Natural killer cell (primary cell): ENCODE results near the gene PPARG. TPM values are rescaled to one million over a fixed set of nuclear protein-coding genes. Genes with fewer than 3 reads are reported as not detected.

Experiments used
- ATAC-seq, 3 donors: fragments of 150-1000 bp in 2 of 3; fragments of 200-7000 bp in 1 of 3; cut with Tn5 transposase; 1 replicate in 1 of 3; 2 replicates in 2 of 3; pipeline ENCODE4 v1.10.0; 2021; ENCODE audit warnings: mild to moderate bottlenecking in 2 of 3, moderate library complexity in 2 of 3
- DNase-seq, 2 donors: peaks; one replicate each; pipeline versions ENCODE4 v3.0.0 to v3.0.0-alpha.2; 2013 to 2021; ENCODE audit warnings: mixed read lengths in 1 of 2
- H3K27ac ChIP-seq: one replicate; pipeline ENCODE4 v1.5.1; 2013; ENCODE audit warnings: mild to moderate bottlenecking, low read length
- H3K27me3 ChIP-seq: one replicate; pipeline ENCODE4 v1.6.1; 2013; ENCODE audit warnings: low read length; ENCODE audit not compliant: control insufficient read depth, insufficient read depth
- H3K36me3 ChIP-seq: one replicate; pipeline ENCODE4 v1.6.1; 2013; ENCODE audit warnings: low read length; ENCODE audit not compliant: control insufficient read depth, insufficient read depth
- H3K4me1 ChIP-seq: one replicate; pipeline ENCODE4 v1.6.1; 2013; ENCODE audit warnings: low read length; ENCODE audit not compliant: control insufficient read depth, insufficient read depth
- H3K4me3 ChIP-seq: one replicate; pipeline ENCODE4 v1.5.1; 2013; ENCODE audit warnings: low read length
- H3K9me3 ChIP-seq: one replicate; pipeline ENCODE4 v1.6.1; 2013; ENCODE audit warnings: low read length; ENCODE audit not compliant: control insufficient read depth, insufficient read depth
- H3K27ac Mint-ChIP-seq, 2 donors: one replicate each; pipeline ENCODE4 v1.8.0; 2022; ENCODE audit warnings: mild to moderate bottlenecking in 2 of 2, mixed read lengths in 2 of 2, moderate library complexity in 1 of 2
- H3K27me3 Mint-ChIP-seq, 2 donors: one replicate each; pipeline ENCODE4 v1.8.0; 2022; ENCODE audit warnings: low read depth in 2 of 2, mixed read lengths in 2 of 2
- H3K36me3 Mint-ChIP-seq: one replicate; pipeline ENCODE4 v1.8.0; 2022; ENCODE audit warnings: mixed read lengths
- H3K4me1 Mint-ChIP-seq, 2 donors: one replicate each; pipeline ENCODE4 v1.8.0; 2022; ENCODE audit warnings: mixed read lengths in 2 of 2
- H3K4me3 Mint-ChIP-seq: one replicate; pipeline ENCODE4 v1.8.0; 2022; ENCODE audit warnings: mild to moderate bottlenecking, moderate library complexity, mixed read lengths
- H3K9me3 Mint-ChIP-seq, 2 donors: one replicate each; pipeline ENCODE4 v1.8.0; 2022; ENCODE audit warnings: mixed read lengths in 2 of 2
- WGBS: methylation state at CpG from one replicate; pipeline ENCODE4 v1.1.7; 2013; ENCODE audit warnings: missing lambda C conversion rate; ENCODE audit not compliant: insufficient coverage; 5-methylcytosine and 5-hydroxymethylcytosine counted together
- intact Hi-C: fragments of 100-400 bp; cut with micrococcal nuclease; formaldehyde crosslinking; loops from one replicate; pipeline ENCODE4 v1.14.2; 2022
- total RNA-seq, 4 donors: library from RNA; stranded (reverse); fragments of 120-200 nt in 1 of 4; gene quantifications; one replicate each; pipeline versions ENCODE4 v1.2.3 to v1.2.4, GENCODE V29; 2013 to 2022
- TF ChIP-seq, protein P1 (sequence below): fragments of 200-600 bp; IDR thresholded peaks from one replicate; pipeline ENCODE4 v1.8.0; 2022; ENCODE audit warnings: antibody characterized with exemption

PPARG gene
- total RNA-seq, 3 donors from 2014 or later (not counting 1 experiment from before 2014, with no cell fraction given): 0.21 TPM; not detected in 2

GRCh38 chr3:12479919-12480427, 191.1 kb downstream of the PPARG start:
- Mint-ChIP-seq H3K9me3 (no peaks in the 10 kb centered on the region), H3K36me3 (no peaks in the 10 kb centered on the region), H3K27ac (no peak overlapping the region), H3K27me3 (no peaks in the 10 kb centered on the region), H3K4me3 (no peak overlapping the region), H3K4me1 (peaks cover 21 to 25% of the 10 kb centered on the region in 2 donors)
- H3K4me1 ChIP-seq: peaks cover 14% of the 10 kb centered on the region
- H3K4me3 ChIP-seq: no peak overlapping the region
- peak in 1 of 2 donors; percentile 75 for DNase-seq
- ATAC-seq: peak; percentile 24 to 34 (median 28)
- H3K27ac ChIP-seq: no peak overlapping the region
- no peaks in the 10 kb centered on the region for H3K9me3 ChIP-seq
- no peaks in the 10 kb centered on the region for H3K27me3 ChIP-seq
- WGBS: 29% methylated on average over 9 of the region's 9 CpGs
- intact Hi-C loops: no loop called here
- no peaks in the 10 kb centered on the region for H3K36me3 ChIP-seq
- TF ChIP-seq, protein P1, sequence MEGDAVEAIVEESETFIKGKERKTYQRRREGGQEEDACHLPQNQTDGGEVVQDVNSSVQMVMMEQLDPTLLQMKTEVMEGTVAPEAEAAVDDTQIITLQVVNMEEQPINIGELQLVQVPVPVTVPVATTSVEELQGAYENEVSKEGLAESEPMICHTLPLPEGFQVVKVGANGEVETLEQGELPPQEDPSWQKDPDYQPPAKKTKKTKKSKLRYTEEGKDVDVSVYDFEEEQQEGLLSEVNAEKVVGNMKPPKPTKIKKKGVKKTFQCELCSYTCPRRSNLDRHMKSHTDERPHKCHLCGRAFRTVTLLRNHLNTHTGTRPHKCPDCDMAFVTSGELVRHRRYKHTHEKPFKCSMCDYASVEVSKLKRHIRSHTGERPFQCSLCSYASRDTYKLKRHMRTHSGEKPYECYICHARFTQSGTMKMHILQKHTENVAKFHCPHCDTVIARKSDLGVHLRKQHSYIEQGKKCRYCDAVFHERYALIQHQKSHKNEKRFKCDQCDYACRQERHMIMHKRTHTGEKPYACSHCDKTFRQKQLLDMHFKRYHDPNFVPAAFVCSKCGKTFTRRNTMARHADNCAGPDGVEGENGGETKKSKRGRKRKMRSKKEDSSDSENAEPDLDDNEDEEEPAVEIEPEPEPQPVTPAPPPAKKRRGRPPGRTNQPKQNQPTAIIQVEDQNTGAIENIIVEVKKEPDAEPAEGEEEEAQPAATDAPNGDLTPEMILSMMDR: peak; percentile 76

DNA sequence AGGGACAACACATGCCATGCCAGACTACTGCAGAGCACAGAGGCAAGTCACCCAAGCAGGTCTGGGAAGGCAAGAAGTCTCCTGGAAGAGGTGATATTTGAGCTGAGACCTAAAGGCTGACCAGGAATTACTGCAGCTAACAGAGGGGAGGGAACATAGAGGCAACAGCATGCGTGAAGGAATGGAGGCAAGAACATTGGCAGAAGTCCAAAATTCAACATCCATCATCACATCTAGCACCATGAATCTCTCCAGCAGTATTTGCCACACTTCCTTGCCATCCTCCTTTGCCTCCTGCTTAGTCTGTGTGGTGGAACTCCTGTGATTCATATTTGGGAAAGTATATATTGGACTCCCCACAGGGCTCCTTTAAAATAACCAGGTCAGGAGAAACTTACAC, 194.5 kb downstream of the PPARG start:
- no peaks in the 10 kb centered on the region for H3K36me3 ChIP-seq
- H3K9me3 Mint-ChIP-seq: no peaks in the 10 kb centered on the region
- no peaks in the 10 kb centered on the region for H3K27me3 ChIP-seq
- intact Hi-C loops: no loop called here
- 60% methylated on average over 1 of the region's 1 CpG for WGBS
- ATAC-seq (no peak), DNase-seq (peak in 1 of 2 donors; percentile 39)
- H3K36me3 Mint-ChIP-seq: no peaks in the 10 kb centered on the region
- peaks cover 29 to 31% of the 10 kb centered on the region in 2 donors for H3K4me1 Mint-ChIP-seq
- H3K27ac ChIP-seq: peak overlapping the region; percentile 78
- peaks cover 18% of the 10 kb centered on the region for H3K4me1 ChIP-seq
- peak overlapping the region; percentile 85 for H3K4me3 ChIP-seq
- H3K27ac Mint-ChIP-seq: peak overlapping the region; percentile 93 to 94
- H3K4me3 Mint-ChIP-seq: peak overlapping the region; percentile 94
- TF ChIP-seq, protein P1: no peak
- no peaks in the 10 kb centered on the region for H3K27me3 Mint-ChIP-seq
- H3K9me3 ChIP-seq: no peaks in the 10 kb centered on the region

- intact Hi-C loops: loop anchor here (1.0 kb wide), 1 partner anchor 73 kb away; the partner anchor contains the start of gene MKRN2
- TF ChIP-seq, protein P1: no peak
- 8% methylated on average over 10 of the region's 10 CpGs for WGBS
- Mint-ChIP-seq H3K9me3 (no peaks in the 10 kb centered on the region), H3K4me1 (peaks cover 29 to 31% of the 10 kb centered on the region in 2 donors), H3K4me3 (peak overlapping the region; percentile 94), H3K27me3 (no peaks in the 10 kb centered on the region), H3K27ac (peak overlapping the region; percentile 93 to 94), H3K36me3 (no peaks in the 10 kb centered on the region)
- H3K4me3 ChIP-seq: peak overlapping the region; percentile 85
- H3K27me3 ChIP-seq: no peaks in the 10 kb centered on the region
- H3K27ac ChIP-seq: peak overlapping the region; percentile 78
- peaks cover 18% of the 10 kb centered on the region for H3K4me1 ChIP-seq
- no peaks in the 10 kb centered on the region for H3K9me3 ChIP-seq
- H3K36me3 ChIP-seq: no peaks in the 10 kb centered on the region
- ATAC-seq (no peak), DNase-seq (no peak)
Observed at GRCh38 chr3:12483872-12484197, 195.0 kb downstream of the PPARG start.

Other genes with a start within 250 kb of the PPARG start
- not detected for gene TIMP4, start 130.2 kb upstream of the PPARG start, total RNA-seq
- 10 to 100 TPM in 1 of 3 donors, 1 to 10 TPM in 2; 4.1 to 11.4 (median 5.7) TPM for gene TSEN2, start 195.4 kb downstream of the PPARG start, total RNA-seq